Panc1 (cell line): ENCODE measurements around the gene ARFIP1. TPM values are rescaled to one million over a fixed set of nuclear protein-coding genes. Genes with fewer than 3 reads are reported as not detected.
"Not testable (repeated sequence)": the region's sequence is repeated elsewhere in the genome, so short reads cannot be mapped to it uniquely, and the experiment has no call there.

ENCODE experiments used
- ATAC-seq: fragments of 200-7000 bp; cut with Tn5 transposase; 2 replicates; pipeline ENCODE4 v1.9.1; 2020; ENCODE audit warnings: mild to moderate bottlenecking, moderate library complexity
- BruUV-seq: library from RNA; stranded (reverse); fragments of 400-500 nt; replicated peaks from 2 replicates; lab custom pipeline; 2021; lab: Mats Ljungman, UMichigan
- CTCF ChIA-PET: fragments of 300-600 bp; sonication (Branson Sonifier 250); formaldehyde crosslinking; loops from one replicate; lab custom pipeline; 2022; ENCODE audit warnings: antibody characterized with exemption; lab: Charles Lee
- POLR2A ChIA-PET: fragments of 300-600 bp; sonication (Branson Sonifier 250); formaldehyde crosslinking; loops from one replicate; lab custom pipeline; 2022; ENCODE audit warnings: antibody characterized with exemption; lab: Charles Lee
- DNase-seq: peaks from one replicate; pipeline ENCODE4 v3.0.0-alpha.2; 2010; ENCODE audit warnings: low read depth, low spot score
- H3K27ac ChIP-seq: 2 replicates; pipeline ENCODE4 v1.5.1; 2011; ENCODE audit warnings: mild to moderate bottlenecking, low read length, inconsistent platforms
- H3K27me3 ChIP-seq: fragments of 200-500 bp; sonication (Bioruptor generic); 2 replicates; pipeline ENCODE4 v1.6.0; 2014; ENCODE audit warnings: low read length, inconsistent platforms; ENCODE audit not compliant: control insufficient read depth, insufficient read depth
- H3K36me3 ChIP-seq: fragments of 200-500 bp; sonication (Bioruptor generic); 2 replicates; pipeline ENCODE4 v1.5.1; 2014; ENCODE audit warnings: inconsistent platforms, mild to moderate bottlenecking, low read length, moderate library complexity; ENCODE audit not compliant: control insufficient read depth, insufficient read depth
- H3K4me1 ChIP-seq: 2 replicates; pipeline ENCODE4 v1.5.1; 2011; ENCODE audit warnings: inconsistent platforms, mild to moderate bottlenecking, low read length, moderate library complexity; ENCODE audit not compliant: control insufficient read depth, insufficient read depth
- H3K4me3 ChIP-seq, 2 experiments: 2 replicates each; pipeline ENCODE4 v1.5.1; 2011 to 2012; ENCODE audit warnings: low read depth in 2 of 2, low read length in 2 of 2, mild to moderate bottlenecking in 2 of 2, inconsistent platforms in 1 of 2, moderate library complexity in 1 of 2
- H3K9me3 ChIP-seq: fragments of 200-500 bp; sonication (Bioruptor generic); 2 replicates; pipeline ENCODE4 v1.5.1; 2014; ENCODE audit warnings: low read depth, mild to moderate bottlenecking, inconsistent platforms, low read length, moderate library complexity; ENCODE audit not compliant: control insufficient read depth, insufficient read depth
- POLR2AphosphoS5 ChIP-seq: IDR thresholded peaks from 2 replicates; pipeline ENCODE4 v1.6.1; 2012; ENCODE audit warnings: mild to moderate bottlenecking, low read depth, low read length, moderate library complexity
- SIN3A ChIP-seq: IDR thresholded peaks from 2 replicates; pipeline ENCODE4 v1.6.1; 2012; ENCODE audit warnings: low read depth, mild to moderate bottlenecking, low read length, moderate library complexity, borderline replicate concordance; ENCODE audit not compliant: insufficient read depth
- TCF7L2 ChIP-seq: IDR thresholded peaks from 2 replicates; pipeline ENCODE4 v1.6.1; 2011; ENCODE audit warnings: mild to moderate bottlenecking, low read depth, low read length, inconsistent platforms
- in situ Hi-C: cut with HindIII; loops from 2 replicates; pipeline ENCODE4 v1.10.0; 2016; ENCODE audit warnings: low sequenced_read_pairs, low pct_unique_long_range_greater_than_20kb
- intact Hi-C: fragments of 100-400 bp; cut with micrococcal nuclease; formaldehyde crosslinking; loops from one replicate; pipeline ENCODE4 v1.10.0; 2022; ENCODE audit not compliant: unreplicated experiment
- total RNA-seq: library from RNA; stranded (reverse); gene quantifications from one replicate; pipeline ENCODE4 v1.2.1, GENCODE V29; 2021; ENCODE audit not compliant: unreplicated experiment
- TF ChIP-seq, protein P1 (sequence below), 2 experiments: IDR thresholded peaks; 2 replicates each; pipeline ENCODE4 v1.6.1; 2011 to 2012; ENCODE audit warnings: low read depth in 2 of 2, control low read depth in 1 of 2, low read length in 1 of 2, mild to moderate bottlenecking in 1 of 2, moderate library complexity in 1 of 2; ENCODE audit not compliant: insufficient read depth in 1 of 2
- TF ChIP-seq, protein P2 (sequence below): fragments of 450-650 bp; IDR thresholded peaks from 2 replicates; pipeline ENCODE4 v1.5.1; 2017; ENCODE audit warnings: mild to moderate bottlenecking

ARFIP1 gene
- total RNA-seq, 1 experiment from 2014 or later = 22.2 TPM

DNA sequence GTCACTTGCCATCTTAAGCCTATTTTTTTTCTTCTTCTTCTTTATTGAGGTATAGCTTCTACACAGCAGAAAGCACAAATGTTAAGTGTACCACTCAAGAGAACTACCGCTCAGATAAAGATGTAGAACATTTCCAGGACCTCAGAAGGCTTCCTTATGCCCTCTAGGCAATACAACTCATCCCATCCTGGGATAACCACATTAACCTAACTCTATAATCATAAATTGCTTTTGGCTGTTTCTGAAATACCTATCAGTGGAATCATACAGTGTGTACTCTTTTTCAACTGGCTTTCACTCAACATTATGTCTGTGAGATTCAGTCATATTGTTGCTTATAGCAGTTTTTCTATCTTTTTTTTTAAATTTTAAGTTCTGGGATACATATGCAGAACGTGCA lies 51.7 kb downstream of the ARFIP1 start:
- ATAC-seq (no peak), DNase-seq (no peak)
- intact Hi-C loops (no loop called here), in situ Hi-C loops (no loop called here)
- no peaks in the 10 kb centered on the region for H3K4me1 ChIP-seq
- no peak overlapping the region for H3K4me3 ChIP-seq
- H3K9me3 ChIP-seq = no peaks in the 10 kb centered on the region
- TF ChIP-seq, protein P1, sequence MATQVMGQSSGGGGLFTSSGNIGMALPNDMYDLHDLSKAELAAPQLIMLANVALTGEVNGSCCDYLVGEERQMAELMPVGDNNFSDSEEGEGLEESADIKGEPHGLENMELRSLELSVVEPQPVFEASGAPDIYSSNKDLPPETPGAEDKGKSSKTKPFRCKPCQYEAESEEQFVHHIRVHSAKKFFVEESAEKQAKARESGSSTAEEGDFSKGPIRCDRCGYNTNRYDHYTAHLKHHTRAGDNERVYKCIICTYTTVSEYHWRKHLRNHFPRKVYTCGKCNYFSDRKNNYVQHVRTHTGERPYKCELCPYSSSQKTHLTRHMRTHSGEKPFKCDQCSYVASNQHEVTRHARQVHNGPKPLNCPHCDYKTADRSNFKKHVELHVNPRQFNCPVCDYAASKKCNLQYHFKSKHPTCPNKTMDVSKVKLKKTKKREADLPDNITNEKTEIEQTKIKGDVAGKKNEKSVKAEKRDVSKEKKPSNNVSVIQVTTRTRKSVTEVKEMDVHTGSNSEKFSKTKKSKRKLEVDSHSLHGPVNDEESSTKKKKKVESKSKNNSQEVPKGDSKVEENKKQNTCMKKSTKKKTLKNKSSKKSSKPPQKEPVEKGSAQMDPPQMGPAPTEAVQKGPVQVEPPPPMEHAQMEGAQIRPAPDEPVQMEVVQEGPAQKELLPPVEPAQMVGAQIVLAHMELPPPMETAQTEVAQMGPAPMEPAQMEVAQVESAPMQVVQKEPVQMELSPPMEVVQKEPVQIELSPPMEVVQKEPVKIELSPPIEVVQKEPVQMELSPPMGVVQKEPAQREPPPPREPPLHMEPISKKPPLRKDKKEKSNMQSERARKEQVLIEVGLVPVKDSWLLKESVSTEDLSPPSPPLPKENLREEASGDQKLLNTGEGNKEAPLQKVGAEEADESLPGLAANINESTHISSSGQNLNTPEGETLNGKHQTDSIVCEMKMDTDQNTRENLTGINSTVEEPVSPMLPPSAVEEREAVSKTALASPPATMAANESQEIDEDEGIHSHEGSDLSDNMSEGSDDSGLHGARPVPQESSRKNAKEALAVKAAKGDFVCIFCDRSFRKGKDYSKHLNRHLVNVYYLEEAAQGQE (IDR thresholded peaks at IDR 0.05; ENCODE audit: insufficient read depth in 1 of 2, low read depth in 2 of 2, low read length in 1 of 2) = no peak
- no peak for TF ChIP-seq SIN3A
- TF ChIP-seq TCF7L2 = no peak
- no peak for TF ChIP-seq POLR2AphosphoS5
- TF ChIP-seq, protein P2, sequence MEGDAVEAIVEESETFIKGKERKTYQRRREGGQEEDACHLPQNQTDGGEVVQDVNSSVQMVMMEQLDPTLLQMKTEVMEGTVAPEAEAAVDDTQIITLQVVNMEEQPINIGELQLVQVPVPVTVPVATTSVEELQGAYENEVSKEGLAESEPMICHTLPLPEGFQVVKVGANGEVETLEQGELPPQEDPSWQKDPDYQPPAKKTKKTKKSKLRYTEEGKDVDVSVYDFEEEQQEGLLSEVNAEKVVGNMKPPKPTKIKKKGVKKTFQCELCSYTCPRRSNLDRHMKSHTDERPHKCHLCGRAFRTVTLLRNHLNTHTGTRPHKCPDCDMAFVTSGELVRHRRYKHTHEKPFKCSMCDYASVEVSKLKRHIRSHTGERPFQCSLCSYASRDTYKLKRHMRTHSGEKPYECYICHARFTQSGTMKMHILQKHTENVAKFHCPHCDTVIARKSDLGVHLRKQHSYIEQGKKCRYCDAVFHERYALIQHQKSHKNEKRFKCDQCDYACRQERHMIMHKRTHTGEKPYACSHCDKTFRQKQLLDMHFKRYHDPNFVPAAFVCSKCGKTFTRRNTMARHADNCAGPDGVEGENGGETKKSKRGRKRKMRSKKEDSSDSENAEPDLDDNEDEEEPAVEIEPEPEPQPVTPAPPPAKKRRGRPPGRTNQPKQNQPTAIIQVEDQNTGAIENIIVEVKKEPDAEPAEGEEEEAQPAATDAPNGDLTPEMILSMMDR = no peak
- BruUV-seq = no TSS peak
- POLR2A ChIA-PET = no interaction called here
- CTCF ChIA-PET = no interaction called here
- no peak overlapping the region for H3K27ac ChIP-seq
- H3K36me3 ChIP-seq = no peaks in the 10 kb centered on the region
- no peaks in the 10 kb centered on the region for H3K27me3 ChIP-seq

DNA sequence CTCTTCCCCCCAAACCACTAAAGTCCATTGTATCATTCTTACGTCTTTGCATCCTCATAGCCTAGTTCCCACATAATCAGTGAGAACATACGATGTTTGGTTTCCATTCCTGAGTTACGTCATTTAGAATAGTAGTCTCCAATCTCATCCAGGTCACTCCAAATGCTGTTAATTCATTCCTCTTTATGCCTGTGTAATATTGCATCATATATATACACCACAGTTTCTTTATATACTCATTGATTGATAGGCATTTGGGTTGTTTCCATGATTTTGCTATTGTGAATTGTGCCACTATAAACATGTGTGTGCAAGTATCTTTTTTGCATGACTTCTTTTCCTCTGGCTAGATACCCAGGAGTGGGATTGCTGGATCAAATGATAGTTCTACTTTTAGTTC lies 57.2 kb downstream of the ARFIP1 start:
- intact Hi-C loops = no loop called here
- Histone ChIP-seq H3K4me1 (no peaks in the 10 kb centered on the region), H3K9me3 (no peaks in the 10 kb centered on the region), H3K27me3 (no peaks in the 10 kb centered on the region), H3K4me3 (no peak overlapping the region), H3K36me3 (no peaks in the 10 kb centered on the region), H3K27ac (no peak overlapping the region)
- ATAC-seq (no peak), DNase-seq (no peak)
- BruUV-seq = no TSS peak
- in situ Hi-C loops = no loop called here
- TF ChIP-seq POLR2AphosphoS5 (no peak), TCF7L2 (no peak), SIN3A (no peak)
- TF ChIP-seq, protein P2 = no peak
- TF ChIP-seq, protein P1 (IDR thresholded peaks at IDR 0.05; ENCODE audit: insufficient read depth in 1 of 2, low read depth in 2 of 2, low read length in 1 of 2) = no peak
- POLR2A ChIA-PET = no interaction called here
- CTCF ChIA-PET = no interaction called here

DNA sequence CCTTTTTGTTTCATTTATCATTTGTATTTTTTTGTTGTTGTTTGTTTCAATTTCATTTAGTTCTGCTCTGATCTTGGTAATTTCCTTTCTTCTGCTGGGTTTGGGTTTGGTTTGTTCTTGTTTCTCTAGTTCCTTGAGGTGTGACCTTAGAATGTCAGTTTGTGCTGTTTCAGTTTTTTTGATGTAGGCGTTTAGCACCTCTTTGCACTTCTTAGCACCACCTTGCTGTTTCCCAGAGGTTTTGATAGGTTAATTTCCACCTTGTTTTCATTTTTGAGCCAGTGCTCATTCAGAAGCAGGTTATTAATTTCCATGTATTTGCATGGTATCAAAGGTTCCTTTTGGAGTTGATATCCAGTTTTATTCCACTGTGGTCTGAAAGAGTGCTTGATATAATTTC lies 60.0 kb downstream of the ARFIP1 start:
- ATAC-seq, CTCF ChIA-PET, H3K36me3 ChIP-seq, POLR2A ChIA-PET, H3K27ac ChIP-seq, H3K27me3 ChIP-seq, H3K9me3 ChIP-seq, intact Hi-C loops, H3K4me1 ChIP-seq, DNase-seq, H3K4me3 ChIP-seq, in situ Hi-C loops, BruUV-seq: not testable (repeated sequence)
